GM12878 (cell line): ENCODE measurements around the gene CAMK1.

Experiments used
- HDAC2 ChIP-seq: fragments of 200-600 bp; sonication (generic); IDR thresholded peaks from 2 replicates; pipeline ENCODE4 v1.6.1; 2017
- MYC ChIP-seq: IDR thresholded peaks from 2 replicates; pipeline ENCODE4 v1.6.1; 2011; ENCODE audit warnings: mild to moderate bottlenecking, low read length, moderate library complexity, inconsistent platforms; ENCODE audit not compliant: insufficient read depth, insufficient replicate concordance, insufficient read length, severe bottlenecking
- TF ChIP-seq, protein P1 (sequence below), 3 experiments: IDR thresholded peaks in 2 of 3; conservative IDR thresholded peaks in 1 of 3; 2 replicates each; pipeline ENCODE4 v1.5.1; 2011; ENCODE audit warnings: low read depth in 3 of 3, low read length in 3 of 3, mild to moderate bottlenecking in 3 of 3, control low read depth in 2 of 3, moderate library complexity in 2 of 3, inconsistent platforms in 1 of 3, mixed read lengths in 1 of 3; ENCODE audit not compliant: control insufficient read depth in 2 of 3, insufficient read depth in 1 of 3; ENCODE audit errors: extremely low read depth in 1 of 3

DNA sequence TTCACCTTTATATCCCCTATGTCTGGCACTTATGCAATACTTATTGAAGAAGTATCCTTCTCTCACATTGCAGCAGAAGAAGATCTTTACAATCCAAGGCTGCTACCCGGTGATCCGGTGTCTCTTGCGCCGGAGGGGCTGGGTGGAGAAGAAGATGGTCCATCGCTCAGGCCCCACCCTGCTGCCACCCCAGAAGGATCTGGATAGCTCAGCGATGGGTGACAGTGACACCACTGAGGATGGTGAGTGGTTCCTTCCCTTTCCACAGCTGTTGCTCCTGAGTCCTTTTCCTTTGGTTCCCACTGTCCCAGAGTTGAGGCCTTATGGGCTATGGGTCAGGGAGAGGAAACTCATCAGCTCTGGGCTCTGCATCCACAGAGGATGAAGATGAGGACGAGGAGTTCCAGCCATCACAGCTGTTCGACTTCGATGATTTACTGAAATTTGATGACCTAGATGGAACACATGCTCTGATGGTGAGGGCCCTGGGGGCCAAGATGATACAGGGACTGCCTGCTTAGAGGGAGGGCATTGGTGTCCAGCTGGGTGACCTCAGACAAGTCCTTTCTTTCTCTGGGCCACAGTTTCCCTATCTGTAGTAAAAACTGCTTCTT lies 43.2 kb upstream of the CAMK1 start:
- TF ChIP-seq, protein P1, sequence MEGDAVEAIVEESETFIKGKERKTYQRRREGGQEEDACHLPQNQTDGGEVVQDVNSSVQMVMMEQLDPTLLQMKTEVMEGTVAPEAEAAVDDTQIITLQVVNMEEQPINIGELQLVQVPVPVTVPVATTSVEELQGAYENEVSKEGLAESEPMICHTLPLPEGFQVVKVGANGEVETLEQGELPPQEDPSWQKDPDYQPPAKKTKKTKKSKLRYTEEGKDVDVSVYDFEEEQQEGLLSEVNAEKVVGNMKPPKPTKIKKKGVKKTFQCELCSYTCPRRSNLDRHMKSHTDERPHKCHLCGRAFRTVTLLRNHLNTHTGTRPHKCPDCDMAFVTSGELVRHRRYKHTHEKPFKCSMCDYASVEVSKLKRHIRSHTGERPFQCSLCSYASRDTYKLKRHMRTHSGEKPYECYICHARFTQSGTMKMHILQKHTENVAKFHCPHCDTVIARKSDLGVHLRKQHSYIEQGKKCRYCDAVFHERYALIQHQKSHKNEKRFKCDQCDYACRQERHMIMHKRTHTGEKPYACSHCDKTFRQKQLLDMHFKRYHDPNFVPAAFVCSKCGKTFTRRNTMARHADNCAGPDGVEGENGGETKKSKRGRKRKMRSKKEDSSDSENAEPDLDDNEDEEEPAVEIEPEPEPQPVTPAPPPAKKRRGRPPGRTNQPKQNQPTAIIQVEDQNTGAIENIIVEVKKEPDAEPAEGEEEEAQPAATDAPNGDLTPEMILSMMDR (IDR thresholded peaks at IDR 0.05 in 2 of 3, conservative IDR thresholded peaks at IDR 0.05 in 1 of 3; ENCODE audit: control insufficient read depth in 2 of 3, extremely low read depth in 1 of 3, insufficient read depth in 1 of 3, low read depth in 3 of 3, low read length in 3 of 3), result no peak
- TF ChIP-seq HDAC2 (no peak), MYC (no peak)
